ENCODE data around the gene MANBA. TPM values are rescaled to one million over a fixed set of nuclear protein-coding genes. Genes with fewer than 3 reads are reported as not detected.
"Not testable (repeated sequence)": the region's sequence is repeated elsewhere in the genome, so short reads cannot be mapped to it uniquely, and the experiment has no call there.

MANBA gene
- total and polyA plus RNA-seq, 4 donors = 14.2 to 36.6 (median 24.5) TPM

- no peaks in the 10 kb centered on the region for H3K27me3 ChIP-seq (ENCODE audit: control insufficient read depth, insufficient read depth, low read length)
- H3K9me3 ChIP-seq (ENCODE audit: control insufficient read depth, insufficient read depth, low read length) = no peaks in the 10 kb centered on the region
- no peak overlapping the region for H3K27ac ChIP-seq (ENCODE audit: low read depth, low read length)
- H3K4me1 ChIP-seq (ENCODE audit: control insufficient read depth, insufficient read depth, low read length) = no peaks in the 10 kb centered on the region
- no peaks in the 10 kb centered on the region for H3K36me3 ChIP-seq (ENCODE audit: control insufficient read depth, insufficient read depth, low read length)
- no peak for DNase-seq (ENCODE audit: low read depth in 4 of 6, low spot score in 6 of 6)
- H3K4me3 ChIP-seq (ENCODE audit: low read depth, low read length) = no peak overlapping the region
- 100% methylated on average over 1 of the region's 4 CpGs for WGBS (ENCODE audit: insufficient coverage)
Measured at GRCh38 chr4:102751941-102752340, 8.8 kb downstream of the MANBA start.

- DNase-seq (ENCODE audit: low read depth in 4 of 6, low spot score in 6 of 6); H3K4me1 ChIP-seq (ENCODE audit: control insufficient read depth, insufficient read depth, low read length); H3K9me3 ChIP-seq (ENCODE audit: control insufficient read depth, insufficient read depth, low read length); H3K27ac ChIP-seq (ENCODE audit: low read depth, low read length); H3K4me3 ChIP-seq (ENCODE audit: low read depth, low read length); H3K27me3 ChIP-seq (ENCODE audit: control insufficient read depth, insufficient read depth, low read length); H3K36me3 ChIP-seq (ENCODE audit: control insufficient read depth, insufficient read depth, low read length): not testable (repeated sequence)
- WGBS (ENCODE audit: insufficient coverage) = no CpG with 5 or more reads among the region's 4 CpGs
Measured at GRCh38 chr4:102743352-102743751, 17.4 kb downstream of the MANBA start.

GRCh38 chr4:102738802-102739201, 22.0 kb downstream of the MANBA start:
- DNase-seq (ENCODE audit: low read depth in 4 of 6, low spot score in 6 of 6); H3K9me3 ChIP-seq (ENCODE audit: control insufficient read depth, insufficient read depth, low read length); H3K27ac ChIP-seq (ENCODE audit: low read depth, low read length); H3K36me3 ChIP-seq (ENCODE audit: control insufficient read depth, insufficient read depth, low read length); H3K27me3 ChIP-seq (ENCODE audit: control insufficient read depth, insufficient read depth, low read length); H3K4me1 ChIP-seq (ENCODE audit: control insufficient read depth, insufficient read depth, low read length); H3K4me3 ChIP-seq (ENCODE audit: low read depth, low read length): not testable (repeated sequence)
- WGBS (ENCODE audit: insufficient coverage) = no CpG with 5 or more reads among the region's 2 CpGs

- no peak for DNase-seq (ENCODE audit: low read depth in 4 of 6, low spot score in 6 of 6)
- H3K27ac ChIP-seq (ENCODE audit: low read depth, low read length) = no peak overlapping the region
- no peaks in the 10 kb centered on the region for H3K4me1 ChIP-seq (ENCODE audit: control insufficient read depth, insufficient read depth, low read length)
- peaks cover 3% of the 10 kb centered on the region for H3K9me3 ChIP-seq (ENCODE audit: control insufficient read depth, insufficient read depth, low read length)
- no peaks in the 10 kb centered on the region for H3K36me3 ChIP-seq (ENCODE audit: control insufficient read depth, insufficient read depth, low read length)
- no peaks in the 10 kb centered on the region for H3K27me3 ChIP-seq (ENCODE audit: control insufficient read depth, insufficient read depth, low read length)
- WGBS (ENCODE audit: insufficient coverage) = 97% methylated on average over 6 of the region's 11 CpGs
- H3K4me3 ChIP-seq (ENCODE audit: low read depth, low read length) = no peak overlapping the region
Measured at GRCh38 chr4:102736636-102737549, 23.9 kb downstream of the MANBA start.

GRCh38 chr4:102735582-102735981, 25.2 kb downstream of the MANBA start:
- Histone ChIP-seq H3K36me3 (ENCODE audit: control insufficient read depth, insufficient read depth, low read length) (no peaks in the 10 kb centered on the region), H3K4me1 (ENCODE audit: control insufficient read depth, insufficient read depth, low read length) (no peaks in the 10 kb centered on the region), H3K27me3 (ENCODE audit: control insufficient read depth, insufficient read depth, low read length) (no peaks in the 10 kb centered on the region), H3K4me3 (ENCODE audit: low read depth, low read length) (no peak overlapping the region), H3K27ac (ENCODE audit: low read depth, low read length) (no peak overlapping the region), H3K9me3 (ENCODE audit: control insufficient read depth, insufficient read depth, low read length) (peaks cover 3% of the 10 kb centered on the region)
- no CpG with 5 or more reads among the region's 1 CpG for WGBS (ENCODE audit: insufficient coverage)
- no peak for DNase-seq (ENCODE audit: low read depth in 4 of 6, low spot score in 6 of 6)

- H3K36me3 ChIP-seq (ENCODE audit: control insufficient read depth, insufficient read depth, low read length) = no peaks in the 10 kb centered on the region
- H3K9me3 ChIP-seq (ENCODE audit: control insufficient read depth, insufficient read depth, low read length) = peaks cover 3% of the 10 kb centered on the region
- no peaks in the 10 kb centered on the region for H3K27me3 ChIP-seq (ENCODE audit: control insufficient read depth, insufficient read depth, low read length)
- no peak for DNase-seq (ENCODE audit: low read depth in 4 of 6, low spot score in 6 of 6)
- H3K4me3 ChIP-seq (ENCODE audit: low read depth, low read length) = no peak overlapping the region
- H3K27ac ChIP-seq (ENCODE audit: low read depth, low read length) = no peak overlapping the region
- 84% methylated on average over 5 of the region's 5 CpGs for WGBS (ENCODE audit: insufficient coverage)
- no peaks in the 10 kb centered on the region for H3K4me1 ChIP-seq (ENCODE audit: control insufficient read depth, insufficient read depth, low read length)
Measured at GRCh38 chr4:102734591-102735385, 26.0 kb downstream of the MANBA start.

GRCh38 chr4:102734116-102734515, 26.7 kb downstream of the MANBA start:
- Histone ChIP-seq H3K36me3 (ENCODE audit: control insufficient read depth, insufficient read depth, low read length) (no peaks in the 10 kb centered on the region), H3K27ac (ENCODE audit: low read depth, low read length) (no peak overlapping the region), H3K4me3 (ENCODE audit: low read depth, low read length) (no peak overlapping the region), H3K4me1 (ENCODE audit: control insufficient read depth, insufficient read depth, low read length) (no peaks in the 10 kb centered on the region), H3K27me3 (ENCODE audit: control insufficient read depth, insufficient read depth, low read length) (no peaks in the 10 kb centered on the region), H3K9me3 (ENCODE audit: control insufficient read depth, insufficient read depth, low read length) (peaks cover 2% of the 10 kb centered on the region)
- 100% methylated on average over 4 of the region's 5 CpGs for WGBS (ENCODE audit: insufficient coverage)
- no peak for DNase-seq (ENCODE audit: low read depth in 4 of 6, low spot score in 6 of 6)

GRCh38 chr4:102733084-102733483, 27.7 kb downstream of the MANBA start:
- no peak overlapping the region for H3K27ac ChIP-seq (ENCODE audit: low read depth, low read length)
- no peaks in the 10 kb centered on the region for H3K36me3 ChIP-seq (ENCODE audit: control insufficient read depth, insufficient read depth, low read length)
- no peak overlapping the region for H3K4me3 ChIP-seq (ENCODE audit: low read depth, low read length)
- H3K4me1 ChIP-seq (ENCODE audit: control insufficient read depth, insufficient read depth, low read length) = no peaks in the 10 kb centered on the region
- WGBS (ENCODE audit: insufficient coverage) = 92% methylated on average over 2 of the region's 3 CpGs
- DNase-seq (ENCODE audit: low read depth in 4 of 6, low spot score in 6 of 6) = no peak
- no peaks in the 10 kb centered on the region for H3K27me3 ChIP-seq (ENCODE audit: control insufficient read depth, insufficient read depth, low read length)
- H3K9me3 ChIP-seq (ENCODE audit: control insufficient read depth, insufficient read depth, low read length) = no peaks in the 10 kb centered on the region

GRCh38 chr4:102732678-102733077, 28.1 kb downstream of the MANBA start:
- WGBS (ENCODE audit: insufficient coverage) = no CpG with 5 or more reads among the region's 5 CpGs
- H3K4me3 ChIP-seq (ENCODE audit: low read depth, low read length) = no peak overlapping the region
- no peak for DNase-seq (ENCODE audit: low read depth in 4 of 6, low spot score in 6 of 6)
- H3K4me1 ChIP-seq (ENCODE audit: control insufficient read depth, insufficient read depth, low read length) = no peaks in the 10 kb centered on the region
- H3K36me3 ChIP-seq (ENCODE audit: control insufficient read depth, insufficient read depth, low read length) = no peaks in the 10 kb centered on the region
- no peaks in the 10 kb centered on the region for H3K9me3 ChIP-seq (ENCODE audit: control insufficient read depth, insufficient read depth, low read length)
- no peaks in the 10 kb centered on the region for H3K27me3 ChIP-seq (ENCODE audit: control insufficient read depth, insufficient read depth, low read length)
- H3K27ac ChIP-seq (ENCODE audit: low read depth, low read length) = no peak overlapping the region

All from spinal cord (tissue), 10 donors.